Right kidney (tissue), 1 donor: ENCODE results near the gene ITGA3.

ENCODE experiments used
- DNase-seq: peaks from one replicate; pipeline ENCODE4 v3.0.0-alpha.2; 2016

Gene ITGA3

DNA sequence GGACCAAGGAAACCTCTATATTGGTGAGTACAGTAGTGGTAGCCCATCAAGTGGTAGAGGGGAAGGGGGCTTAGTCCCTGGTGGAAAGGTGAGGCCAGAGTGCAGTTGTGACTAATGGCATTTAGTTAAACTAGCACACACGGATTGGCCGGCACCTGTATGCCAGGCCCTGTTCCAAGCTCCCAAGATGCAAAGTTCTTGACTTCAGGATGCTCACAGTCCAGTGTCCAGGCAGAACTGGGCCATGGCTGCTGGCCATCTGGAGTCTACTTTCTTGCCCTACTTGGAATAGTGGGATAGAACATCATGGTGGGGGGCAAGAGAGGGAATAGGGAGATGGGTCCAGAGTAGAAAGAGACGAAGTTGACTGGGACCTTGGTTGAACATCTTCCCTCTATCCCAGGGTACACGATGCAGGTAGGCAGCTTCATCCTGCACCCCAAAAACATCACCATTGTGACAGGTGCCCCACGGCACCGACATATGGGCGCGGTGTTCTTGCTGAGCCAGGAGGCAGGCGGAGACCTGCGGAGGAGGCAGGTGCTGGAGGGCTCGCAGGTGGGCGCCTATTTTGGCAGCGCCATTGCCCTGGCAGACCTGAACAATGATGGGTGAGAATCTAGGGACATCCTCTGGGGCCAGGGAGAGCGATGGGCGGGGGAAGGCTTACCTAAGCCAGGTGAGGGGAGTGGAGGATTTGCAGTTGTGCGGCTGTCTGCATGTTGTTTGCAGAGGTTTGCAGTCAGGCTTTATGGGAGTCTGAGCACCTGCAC, 15.2 kb downstream of the ITGA3 start:
- DNase-seq = no peak

- no peak for DNase-seq
Observed at GRCh38 chr17:50071692-50072091, 15.8 kb downstream of the ITGA3 start.

DNA sequence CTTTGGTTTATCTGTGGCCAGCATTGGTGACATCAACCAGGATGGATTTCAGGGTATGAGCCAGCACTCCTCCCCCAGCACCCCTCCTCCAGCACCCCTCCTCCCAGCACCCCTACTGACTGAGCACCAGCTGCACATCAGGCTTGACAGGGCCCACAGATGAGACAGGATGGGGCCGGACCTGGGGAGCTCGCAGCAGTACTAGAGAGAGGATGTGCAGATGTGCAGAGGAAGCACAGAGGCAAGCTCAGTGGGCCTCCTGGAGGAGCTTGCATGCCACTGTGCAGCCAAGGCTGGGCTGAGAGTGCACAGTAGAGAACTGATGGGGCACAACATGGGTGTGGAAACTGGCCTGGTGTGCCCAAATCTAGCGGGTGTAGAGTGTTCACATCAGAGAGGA, 16.2 kb downstream of the ITGA3 start:
- no peak for DNase-seq

DNA sequence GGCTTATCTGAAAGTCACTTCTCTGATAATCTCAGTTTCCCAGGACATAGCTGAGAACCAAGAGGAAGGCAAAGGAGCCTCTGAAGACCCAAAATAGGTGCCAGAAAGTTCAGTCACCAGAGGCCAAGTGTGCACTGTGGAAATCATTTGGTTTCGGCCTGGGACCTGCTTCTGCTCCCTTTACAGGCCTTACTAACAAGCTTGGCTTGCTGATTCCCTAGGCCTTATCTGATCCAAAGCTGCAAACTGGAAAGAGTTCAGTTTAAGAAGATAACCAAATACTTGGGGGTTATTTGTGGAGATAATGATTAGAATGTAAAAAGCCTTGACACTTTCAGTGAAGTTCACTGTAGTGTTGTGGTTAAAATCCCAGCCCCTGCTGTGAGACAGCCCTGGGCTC, 17.0 kb downstream of the ITGA3 start:
- no peak for DNase-seq

GRCh38 chr17:50074227-50074626, 18.3 kb downstream of the ITGA3 start:
- no peak for DNase-seq

GRCh38 chr17:50075446-50076032, 19.6 kb downstream of the ITGA3 start:
- no peak for DNase-seq

GRCh38 chr17:50076221-50076590, 20.3 kb downstream of the ITGA3 start:
- DNase-seq = no peak

DNA sequence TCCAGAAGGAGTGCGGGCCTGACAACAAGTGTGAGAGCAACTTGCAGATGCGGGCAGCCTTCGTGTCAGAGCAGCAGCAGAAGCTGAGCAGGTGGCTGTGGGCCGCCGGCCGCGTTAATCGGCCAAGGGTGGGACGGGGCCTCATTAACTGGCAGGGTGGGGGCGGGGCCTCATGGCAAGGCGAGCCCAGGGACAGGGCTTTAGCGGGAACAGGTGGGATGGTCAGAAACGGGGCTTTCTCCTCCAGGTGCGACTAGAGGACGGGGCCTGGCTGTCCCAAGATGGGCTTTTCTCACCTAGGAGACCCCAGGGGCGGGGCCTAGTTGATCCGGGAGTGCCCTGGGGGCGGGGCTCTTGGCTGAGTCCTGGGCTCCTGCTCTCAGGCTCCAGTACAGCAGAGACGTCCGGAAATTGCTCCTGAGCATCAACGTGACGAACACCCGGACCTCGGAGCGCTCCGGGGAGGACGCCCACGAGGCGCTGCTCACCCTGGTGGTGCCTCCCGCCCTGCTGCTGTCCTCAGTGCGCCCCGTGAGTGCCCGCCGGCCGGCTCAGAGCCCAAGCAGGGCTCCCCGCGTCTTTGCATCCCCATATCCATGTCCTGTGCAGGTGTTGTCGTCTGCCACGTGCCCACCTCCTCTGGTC, 20.8 kb downstream of the ITGA3 start:
- peak; percentile 54 for DNase-seq

GRCh38 chr17:50078430-50078829, 22.5 kb downstream of the ITGA3 start:
- DNase-seq = no peak

- no peak for DNase-seq
Observed at GRCh38 chr17:50079334-50080095, 23.6 kb downstream of the ITGA3 start.

GRCh38 chr17:50080096-50080480, 24.2 kb downstream of the ITGA3 start:
- no peak for DNase-seq

GRCh38 chr17:50080827-50081226, 24.9 kb downstream of the ITGA3 start:
- no peak for DNase-seq

- DNase-seq = no peak
Observed at GRCh38 chr17:50081757-50082156, 25.8 kb downstream of the ITGA3 start.

GRCh38 chr17:50087246-50087911, 31.5 kb downstream of the ITGA3 start:
- DNase-seq = peak; percentile 67

DNA sequence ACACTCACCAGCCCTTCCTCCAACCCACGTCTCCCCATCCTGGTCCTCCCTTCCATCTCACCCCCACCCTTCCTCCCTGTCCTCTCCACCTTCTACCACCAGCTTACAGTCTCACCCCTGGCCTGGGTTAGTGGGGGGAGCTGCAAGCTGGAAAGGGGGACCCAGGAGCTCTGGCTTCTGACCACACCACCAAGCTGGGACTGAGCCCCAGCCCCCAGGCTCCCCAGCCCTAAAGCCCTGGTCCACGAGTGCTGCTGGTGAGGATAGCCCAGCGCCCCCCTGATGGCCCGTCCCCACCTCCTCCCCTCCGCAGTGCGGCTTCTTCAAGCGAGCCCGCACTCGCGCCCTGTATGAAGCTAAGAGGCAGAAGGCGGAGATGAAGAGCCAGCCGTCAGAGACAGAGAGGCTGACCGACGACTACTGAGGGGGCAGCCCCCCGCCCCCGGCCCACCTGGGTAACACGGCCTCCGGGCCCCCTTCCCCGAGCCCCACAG, 32.0 kb downstream of the ITGA3 start:
- no peak for DNase-seq

- DNase-seq = no peak
Observed at GRCh38 chr17:50088952-50089825, 33.3 kb downstream of the ITGA3 start.

- no peak for DNase-seq
Observed at GRCh38 chr17:50090071-50090470, 34.2 kb downstream of the ITGA3 start.

DNA sequence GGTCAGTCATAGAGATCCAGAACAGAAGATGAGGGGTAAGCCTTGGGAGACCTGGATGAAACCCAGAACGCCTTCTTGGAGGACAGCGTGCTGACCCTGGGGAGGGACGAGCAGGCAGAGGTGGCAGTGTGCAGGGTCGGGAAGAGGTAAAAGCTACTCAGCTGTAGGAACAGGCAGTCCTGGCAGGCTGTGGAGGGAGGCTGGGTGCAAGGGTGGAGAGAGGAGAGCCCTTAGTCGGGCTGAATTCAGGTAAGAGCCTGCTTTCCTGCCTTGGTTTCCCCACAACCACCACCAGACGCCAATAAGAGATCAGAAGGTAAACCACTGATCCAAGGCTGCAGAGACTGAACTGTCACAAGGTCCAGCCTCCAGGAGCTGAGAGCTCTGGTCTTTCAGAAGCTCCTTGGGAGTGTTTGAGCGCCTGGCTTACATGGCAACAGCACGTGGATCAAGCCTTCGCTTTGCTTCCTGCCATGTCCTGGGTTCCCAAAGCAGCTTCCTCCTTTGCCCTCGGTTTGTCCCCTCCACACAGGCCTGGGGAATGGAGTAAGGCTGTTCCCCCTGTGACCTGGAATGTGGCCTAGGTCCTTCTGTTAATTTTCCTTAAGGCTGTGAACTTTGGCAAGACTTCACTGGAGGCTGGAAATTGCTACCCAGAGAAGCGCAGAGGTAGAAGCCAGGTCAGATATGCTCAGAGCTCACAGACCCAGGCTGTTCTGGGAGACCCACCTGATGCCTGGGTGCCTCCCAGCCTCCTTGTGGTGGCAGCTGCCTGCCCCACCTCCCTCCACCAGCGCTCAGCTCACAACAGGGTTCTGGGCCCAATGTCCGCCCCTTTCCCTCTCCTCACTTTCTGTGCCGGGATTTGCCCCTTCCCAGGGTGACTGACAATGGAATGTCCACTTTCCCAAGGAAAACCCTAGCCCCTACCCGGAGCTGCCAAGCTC, 35.3 kb downstream of the ITGA3 start:
- no peak for DNase-seq

GRCh38 chr17:50091918-50092285, 36.0 kb downstream of the ITGA3 start:
- no peak for DNase-seq

GRCh38 chr17:50093246-50093645, 37.3 kb downstream of the ITGA3 start:
- DNase-seq = no peak
